ENCODE results near the gene PLTP.

GRCh38 chr20:45872626-45873025, 39.3 kb downstream of the PLTP start:
- TF ChIP-seq, protein P1, sequence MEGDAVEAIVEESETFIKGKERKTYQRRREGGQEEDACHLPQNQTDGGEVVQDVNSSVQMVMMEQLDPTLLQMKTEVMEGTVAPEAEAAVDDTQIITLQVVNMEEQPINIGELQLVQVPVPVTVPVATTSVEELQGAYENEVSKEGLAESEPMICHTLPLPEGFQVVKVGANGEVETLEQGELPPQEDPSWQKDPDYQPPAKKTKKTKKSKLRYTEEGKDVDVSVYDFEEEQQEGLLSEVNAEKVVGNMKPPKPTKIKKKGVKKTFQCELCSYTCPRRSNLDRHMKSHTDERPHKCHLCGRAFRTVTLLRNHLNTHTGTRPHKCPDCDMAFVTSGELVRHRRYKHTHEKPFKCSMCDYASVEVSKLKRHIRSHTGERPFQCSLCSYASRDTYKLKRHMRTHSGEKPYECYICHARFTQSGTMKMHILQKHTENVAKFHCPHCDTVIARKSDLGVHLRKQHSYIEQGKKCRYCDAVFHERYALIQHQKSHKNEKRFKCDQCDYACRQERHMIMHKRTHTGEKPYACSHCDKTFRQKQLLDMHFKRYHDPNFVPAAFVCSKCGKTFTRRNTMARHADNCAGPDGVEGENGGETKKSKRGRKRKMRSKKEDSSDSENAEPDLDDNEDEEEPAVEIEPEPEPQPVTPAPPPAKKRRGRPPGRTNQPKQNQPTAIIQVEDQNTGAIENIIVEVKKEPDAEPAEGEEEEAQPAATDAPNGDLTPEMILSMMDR (IDR thresholded peaks at IDR 0.05 in 4 of 5, conservative IDR thresholded peaks at IDR 0.05 in 1 of 5), result no peak
- no peak for TF ChIP-seq POLR2A (IDR thresholded peaks at IDR 0.05)

Data from gastrocnemius medialis (tissue), 4 donors.